Activated CD8-positive, alpha-beta memory T cell treated with anti-CD3 and anti-CD28 coated beads for 48 hours (primary cell): ENCODE measurements around the gene ZNF350.
"Not testable (repeated sequence)": the region's sequence is repeated elsewhere in the genome, so short reads cannot be mapped to it uniquely, and the experiment has no call there.

Experiments used
- DNase-seq, 3 experiments: peaks; one replicate each; pipeline ENCODE4 v3.0.0-alpha.2; 2020; ENCODE audit warnings: low read depth in 2 of 3, low spot score in 2 of 3

ZNF350 gene

GRCh38 chr19:51975787-51976186, 10.9 kb downstream of the ZNF350 start:
- DNase-seq = not testable (repeated sequence)

GRCh38 chr19:51971624-51972023, 15.0 kb downstream of the ZNF350 start:
- DNase-seq = no peak

- no peak for DNase-seq
Measured at GRCh38 chr19:51970718-51971117, 15.9 kb downstream of the ZNF350 start.

- no peak for DNase-seq
Measured at GRCh38 chr19:51965583-51965982, 21.1 kb downstream of the ZNF350 start.

GRCh38 chr19:51960621-51961233, 25.9 kb downstream of the ZNF350 start:
- not testable (repeated sequence) for DNase-seq

GRCh38 chr19:51959791-51960190, 26.8 kb downstream of the ZNF350 start:
- no peak for DNase-seq

- DNase-seq = not testable (repeated sequence)
Measured at GRCh38 chr19:51957846-51958245, 28.8 kb downstream of the ZNF350 start.

- DNase-seq = no peak
Measured at GRCh38 chr19:51948975-51949374, 37.7 kb downstream of the ZNF350 start.

GRCh38 chr19:51946602-51947001, 40.0 kb downstream of the ZNF350 start:
- no peak for DNase-seq

- no peak for DNase-seq
Measured at GRCh38 chr19:51944798-51945552, 41.7 kb downstream of the ZNF350 start.

GRCh38 chr19:51938936-51939335, 47.7 kb downstream of the ZNF350 start:
- no peak for DNase-seq

- DNase-seq = no peak
Measured at GRCh38 chr19:51931921-51932320, 54.7 kb downstream of the ZNF350 start.

GRCh38 chr19:51927859-51928258, 58.8 kb downstream of the ZNF350 start:
- no peak for DNase-seq

- peak; percentile 51 to 64 (median 60) for DNase-seq
Measured at GRCh38 chr19:51926784-51927741, 59.6 kb downstream of the ZNF350 start, which contains the start of gene ZNF613. ZNF613 (plus strand) TSS chr19:51927472; CDS start chr19:51936221, 8,749 bp downstream.

GRCh38 chr19:51926426-51926783, 60.2 kb downstream of the ZNF350 start:
- DNase-seq = no peak

- no peak for DNase-seq
Measured at GRCh38 chr19:51921949-51922348, 64.7 kb downstream of the ZNF350 start.

GRCh38 chr19:51919606-51920005, 67.0 kb downstream of the ZNF350 start:
- no peak for DNase-seq

- DNase-seq = no peak
Measured at GRCh38 chr19:51916167-51916566, 70.5 kb downstream of the ZNF350 start.

GRCh38 chr19:51915324-51915867, 71.2 kb downstream of the ZNF350 start:
- no peak for DNase-seq
